WTC11 (cell line): ENCODE data around the gene STK32B.

Experiments
- FOXK1 ChIP-seq: sonication (generic); formaldehyde crosslinking; IDR thresholded peaks from 2 replicates; pipeline ENCODE4 v1.8.0; 2022; ENCODE audit warnings: mild to moderate bottlenecking, moderate library complexity, missing genetic modification reagents
- JUN ChIP-seq: sonication (generic); formaldehyde crosslinking; IDR thresholded peaks from 2 replicates; pipeline ENCODE4 v1.8.0; 2023; ENCODE audit warnings: mild to moderate bottlenecking, missing genetic modification reagents
- NR3C1 ChIP-seq: sonication (generic); formaldehyde crosslinking; conservative IDR thresholded peaks from 2 replicates; pipeline ENCODE4 v1.8.1; 2023; ENCODE audit warnings: low read depth, mild to moderate bottlenecking, missing genetic modification reagents
- SMAD4 ChIP-seq: sonication (generic); formaldehyde crosslinking; IDR thresholded peaks from 2 replicates; pipeline ENCODE4 v1.8.0; 2022; ENCODE audit warnings: mild to moderate bottlenecking, missing genetic modification reagents
- TEAD1 ChIP-seq: sonication (generic); formaldehyde crosslinking; IDR thresholded peaks from 2 replicates; pipeline ENCODE4 v1.8.0; 2022; ENCODE audit warnings: mild to moderate bottlenecking, missing genetic modification reagents
- ZNF263 ChIP-seq: sonication (generic); formaldehyde crosslinking; IDR thresholded peaks from 2 replicates; pipeline ENCODE4 v1.8.1; 2022; ENCODE audit warnings: low read depth, mild to moderate bottlenecking, moderate library complexity, missing genetic modification reagents
- TF ChIP-seq, protein P1 (sequence below): fragments of 200-600 bp; IDR thresholded peaks from 2 replicates; pipeline ENCODE4 v1.8.0; 2022; ENCODE audit warnings: antibody characterized with exemption
- TF ChIP-seq, protein P2 (sequence below): sonication (generic); formaldehyde crosslinking; IDR thresholded peaks from 2 replicates; pipeline ENCODE4 v1.8.1; 2023; ENCODE audit warnings: mild to moderate bottlenecking, missing genetic modification reagents
- TF ChIP-seq, protein P3 (sequence below): sonication (generic); formaldehyde crosslinking; IDR thresholded peaks from 2 replicates; pipeline ENCODE4 v1.8.0; 2022; ENCODE audit warnings: mild to moderate bottlenecking, missing genetic modification reagents
- TF ChIP-seq, protein P4 (sequence below): fragments of 250-450 bp; sonication (Bioruptor Pico); conservative IDR thresholded peaks from 2 replicates; pipeline ENCODE4 v1.9.0; 2021; ENCODE audit warnings: mild to moderate bottlenecking

DNA sequence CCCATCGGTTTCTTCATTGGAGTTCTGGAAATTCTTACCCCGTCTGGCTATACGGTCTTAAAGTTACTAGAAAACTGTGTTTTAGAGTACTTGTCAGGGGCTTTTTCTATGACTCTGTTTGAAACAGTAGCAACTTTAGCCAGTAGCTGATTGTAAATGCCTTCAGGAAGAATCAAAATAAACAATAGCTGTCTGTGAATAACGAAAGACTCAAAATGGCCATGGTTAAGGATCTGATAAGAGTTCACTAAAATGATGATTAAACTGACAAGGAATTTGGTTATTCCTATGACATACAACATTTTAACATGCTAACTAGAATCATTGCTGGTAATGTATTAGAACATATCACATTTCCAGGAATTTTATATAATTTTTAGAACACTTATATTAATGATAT lies 466.1 kb downstream of the STK32B start:
- TF ChIP-seq FOXK1 (CRISPR knock-in tag) (no peak), NR3C1 (CRISPR knock-in tag) (no peak), JUN (CRISPR knock-in tag) (no peak), ZNF263 (CRISPR knock-in tag) (no peak), TEAD1 (CRISPR knock-in tag) (no peak), SMAD4 (CRISPR knock-in tag) (no peak)
- TF ChIP-seq, protein P1, sequence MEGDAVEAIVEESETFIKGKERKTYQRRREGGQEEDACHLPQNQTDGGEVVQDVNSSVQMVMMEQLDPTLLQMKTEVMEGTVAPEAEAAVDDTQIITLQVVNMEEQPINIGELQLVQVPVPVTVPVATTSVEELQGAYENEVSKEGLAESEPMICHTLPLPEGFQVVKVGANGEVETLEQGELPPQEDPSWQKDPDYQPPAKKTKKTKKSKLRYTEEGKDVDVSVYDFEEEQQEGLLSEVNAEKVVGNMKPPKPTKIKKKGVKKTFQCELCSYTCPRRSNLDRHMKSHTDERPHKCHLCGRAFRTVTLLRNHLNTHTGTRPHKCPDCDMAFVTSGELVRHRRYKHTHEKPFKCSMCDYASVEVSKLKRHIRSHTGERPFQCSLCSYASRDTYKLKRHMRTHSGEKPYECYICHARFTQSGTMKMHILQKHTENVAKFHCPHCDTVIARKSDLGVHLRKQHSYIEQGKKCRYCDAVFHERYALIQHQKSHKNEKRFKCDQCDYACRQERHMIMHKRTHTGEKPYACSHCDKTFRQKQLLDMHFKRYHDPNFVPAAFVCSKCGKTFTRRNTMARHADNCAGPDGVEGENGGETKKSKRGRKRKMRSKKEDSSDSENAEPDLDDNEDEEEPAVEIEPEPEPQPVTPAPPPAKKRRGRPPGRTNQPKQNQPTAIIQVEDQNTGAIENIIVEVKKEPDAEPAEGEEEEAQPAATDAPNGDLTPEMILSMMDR, result no peak
- TF ChIP-seq, protein P2, sequence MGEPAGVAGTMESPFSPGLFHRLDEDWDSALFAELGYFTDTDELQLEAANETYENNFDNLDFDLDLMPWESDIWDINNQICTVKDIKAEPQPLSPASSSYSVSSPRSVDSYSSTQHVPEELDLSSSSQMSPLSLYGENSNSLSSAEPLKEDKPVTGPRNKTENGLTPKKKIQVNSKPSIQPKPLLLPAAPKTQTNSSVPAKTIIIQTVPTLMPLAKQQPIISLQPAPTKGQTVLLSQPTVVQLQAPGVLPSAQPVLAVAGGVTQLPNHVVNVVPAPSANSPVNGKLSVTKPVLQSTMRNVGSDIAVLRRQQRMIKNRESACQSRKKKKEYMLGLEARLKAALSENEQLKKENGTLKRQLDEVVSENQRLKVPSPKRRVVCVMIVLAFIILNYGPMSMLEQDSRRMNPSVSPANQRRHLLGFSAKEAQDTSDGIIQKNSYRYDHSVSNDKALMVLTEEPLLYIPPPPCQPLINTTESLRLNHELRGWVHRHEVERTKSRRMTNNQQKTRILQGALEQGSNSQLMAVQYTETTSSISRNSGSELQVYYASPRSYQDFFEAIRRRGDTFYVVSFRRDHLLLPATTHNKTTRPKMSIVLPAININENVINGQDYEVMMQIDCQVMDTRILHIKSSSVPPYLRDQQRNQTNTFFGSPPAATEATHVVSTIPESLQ (CRISPR knock-in tag), result no peak
- TF ChIP-seq, protein P3, sequence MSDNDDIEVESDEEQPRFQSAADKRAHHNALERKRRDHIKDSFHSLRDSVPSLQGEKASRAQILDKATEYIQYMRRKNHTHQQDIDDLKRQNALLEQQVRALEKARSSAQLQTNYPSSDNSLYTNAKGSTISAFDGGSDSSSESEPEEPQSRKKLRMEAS (CRISPR knock-in tag), result no peak
- TF ChIP-seq, protein P4, sequence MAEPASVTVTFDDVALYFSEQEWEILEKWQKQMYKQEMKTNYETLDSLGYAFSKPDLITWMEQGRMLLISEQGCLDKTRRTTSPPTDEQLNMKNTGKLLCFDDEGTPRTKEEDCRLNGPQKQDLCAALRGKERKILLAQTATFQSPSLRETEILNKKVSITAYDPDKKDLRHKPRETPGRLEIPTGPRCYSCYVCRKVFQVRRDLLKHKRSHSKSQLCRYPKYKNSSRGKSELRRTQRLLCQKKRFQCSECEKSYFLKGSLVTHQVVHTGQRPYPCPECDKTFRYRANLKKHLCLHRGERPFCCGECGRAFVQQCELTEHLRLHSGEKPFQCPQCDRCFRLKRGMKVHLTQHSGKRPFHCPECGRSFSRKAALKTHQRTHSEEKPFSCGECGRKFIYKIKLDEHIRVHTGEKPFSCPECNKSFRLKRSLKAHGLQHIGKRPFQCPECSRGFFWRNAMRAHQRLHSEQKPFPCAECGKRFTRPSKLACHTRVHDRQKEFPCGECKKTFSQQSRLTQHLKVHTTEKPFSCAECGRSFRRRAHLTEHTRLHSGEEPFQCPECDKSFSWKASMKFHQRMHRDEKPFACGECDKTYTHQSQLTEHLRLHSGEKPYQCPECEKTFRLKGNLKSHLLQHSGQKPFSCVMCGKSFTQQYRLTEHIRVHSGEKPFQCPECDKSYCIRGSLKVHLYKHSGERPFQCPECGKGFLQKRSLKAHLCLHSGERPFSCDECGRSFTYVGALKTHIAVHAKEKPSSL, result no peak
